GM19240 (cell line): ENCODE results near the gene OR56B4.

Experiments
- DNase-seq: peaks from one replicate; pipeline ENCODE4 v3.0.0; 2011; ENCODE audit warnings: low spot score; ENCODE audit not compliant: insufficient read length

Gene OR56B4

GRCh38 chr11:6151117-6151516 lies 43.6 kb downstream of the OR56B4 start:
- DNase-seq = no peak

GRCh38 chr11:6152126-6152525 lies 44.6 kb downstream of the OR56B4 start:
- DNase-seq = no peak

GRCh38 chr11:6156628-6157359 lies 49.3 kb downstream of the OR56B4 start:
- no peak for DNase-seq
